OCI-LY1 (cell line): ENCODE data around the gene AIRE.

Experiments
- CTCF ChIP-seq: fragments of 200-600 bp; sonication (generic), shearing (Covaris generic); IDR thresholded peaks from 2 replicates; pipeline ENCODE4 v1.5.1; 2017; ENCODE audit warnings: mild to moderate bottlenecking, antibody characterized with exemption, low read length, moderate library complexity, mixed read lengths
- EZH2 ChIP-seq: fragments of 200-600 bp; sonication (generic), shearing (Covaris generic); IDR thresholded peaks from 2 replicates; pipeline ENCODE4 v1.8.0; 2017; ENCODE audit warnings: borderline replicate concordance, mixed run types, mild to moderate bottlenecking, antibody characterized with exemption, low read length, moderate library complexity, mixed read lengths

GRCh38 chr21:44312089-44312488 lies 26.4 kb downstream of the AIRE start:
- no peak for TF ChIP-seq CTCF
- TF ChIP-seq EZH2: no peak
